GM12878 (cell line): ENCODE measurements around the gene FANCI. TPM values are rescaled to one million over a fixed set of nuclear protein-coding genes. Genes with fewer than 3 reads are reported as not detected.

Source experiments
- ATAC-seq: fragments of 200-7000 bp; cut with Tn5 transposase; 3 replicates; pipeline ENCODE4 v1.9.1; 2020; ENCODE audit warnings: mild to moderate bottlenecking, moderate library complexity
- BruUV-seq: library from RNA; stranded (reverse); fragments of 400-500 nt; replicated peaks from 2 replicates; lab custom pipeline; 2021; lab: Mats Ljungman, UMichigan
- CTCF ChIA-PET: fragments of 300-600 bp; sonication (Branson Sonifier 250); formaldehyde crosslinking; extraction: SDS; loops from one replicate; lab custom pipeline; 2021; ENCODE audit warnings: inconsistent platforms; lab: Yijun Ruan, JAX
- POLR2A ChIA-PET: fragments of 350-600 bp; formaldehyde crosslinking; extraction: SDS; loops from one replicate; lab custom pipeline; 2021; ENCODE audit warnings: inconsistent platforms; lab: Charles Lee
- RAD21 ChIA-PET: fragments of 300-600 bp; sonication (Branson Sonifier 250); formaldehyde crosslinking; loops from one replicate; lab custom pipeline; 2023; ENCODE audit warnings: antibody characterized with exemption; ENCODE audit not compliant: unreplicated experiment; lab: Charles Lee
- SMC1A ChIA-PET: fragments of 300-600 bp; sonication (Branson Sonifier 250); formaldehyde crosslinking; loops from one replicate; lab custom pipeline; 2023; ENCODE audit not compliant: unreplicated experiment, uncharacterized antibody; lab: Charles Lee
- DNase-seq: peaks from one replicate; pipeline ENCODE4 v3.0.0-alpha.2; 2011; ENCODE audit warnings: low read depth, low spot score
- FAIRE-seq: peaks from 3 replicates; lab custom pipeline; 2011; peaks lifted over from hg19 to GRCh38; lab: Jason Lieb, UNC
- H2AFZ ChIP-seq: 2 replicates; pipeline ENCODE4 v1.6.0; 2011; ENCODE audit warnings: low read depth, low read length, control low read depth; ENCODE audit not compliant: control insufficient read depth
- H3K27ac ChIP-seq: 2 replicates; pipeline ENCODE4 v1.5.1; 2011; ENCODE audit warnings: control low read depth; ENCODE audit not compliant: control insufficient read depth, insufficient read depth
- H3K27me3 ChIP-seq, 2 experiments: replicated peaks in 1 of 2; 2 replicates each; pipeline versions ENCODE4 v1.6.0 to v1.6.1; 2011; ENCODE audit warnings: low read length in 1 of 2; ENCODE audit not compliant: control insufficient read depth in 2 of 2, insufficient read depth in 2 of 2
- H3K36me3 ChIP-seq, 2 experiments: 2 replicates each; pipeline ENCODE4 v1.5.1; 2011; ENCODE audit warnings: low read length in 1 of 2; ENCODE audit not compliant: control insufficient read depth in 2 of 2, insufficient read depth in 2 of 2
- H3K4me1 ChIP-seq: 2 replicates; pipeline ENCODE4 v1.6.1; 2011; ENCODE audit warnings: mild to moderate bottlenecking, low read length, moderate library complexity, mixed read lengths; ENCODE audit not compliant: control insufficient read depth, insufficient read depth
- H3K4me2 ChIP-seq: 2 replicates; pipeline ENCODE4 v1.6.0; 2011; ENCODE audit warnings: control low read depth; ENCODE audit not compliant: control insufficient read depth, insufficient read depth
- H3K4me3 ChIP-seq: fragments of 200-600 bp; sonication (generic); 2 replicates; pipeline ENCODE4 v1.5.1; 2016
- H3K79me2 ChIP-seq: 2 replicates; pipeline ENCODE4 v1.6.0; 2011; ENCODE audit warnings: low read length; ENCODE audit not compliant: control insufficient read depth, insufficient read depth
- H3K9ac ChIP-seq: 2 replicates; pipeline ENCODE4 v1.8.0; 2011; ENCODE audit warnings: low read length, control low read depth, mixed read lengths; ENCODE audit not compliant: control insufficient read depth, insufficient read depth
- H3K9me3 ChIP-seq: replicated peaks from 3 replicates; pipeline ENCODE4 v1.5.1; 2011; ENCODE audit warnings: mild to moderate bottlenecking, low read length; ENCODE audit not compliant: control insufficient read depth, insufficient read depth
- H4K20me1 ChIP-seq: 2 replicates; pipeline ENCODE4 v1.6.0; 2011; ENCODE audit not compliant: control insufficient read depth, insufficient read depth
- CEBPZ ChIP-seq: fragments of 150-350 bp; IDR thresholded peaks from 2 replicates; pipeline ENCODE4 v1.6.1; 2016; ENCODE audit warnings: low read depth, low read length
- FOS ChIP-seq: IDR thresholded peaks from 3 replicates; pipeline ENCODE4 v1.6.1; 2011; ENCODE audit warnings: borderline replicate concordance; ENCODE audit not compliant: insufficient read length; ENCODE audit errors: extremely low read depth
- MYC ChIP-seq: IDR thresholded peaks from 2 replicates; pipeline ENCODE4 v1.6.1; 2011; ENCODE audit warnings: mild to moderate bottlenecking, low read length, moderate library complexity, inconsistent platforms; ENCODE audit not compliant: insufficient read depth, insufficient replicate concordance, insufficient read length, severe bottlenecking
- POU2F2 ChIP-seq: IDR thresholded peaks from 3 replicates; pipeline ENCODE4 v1.6.1; 2011; ENCODE audit warnings: low read depth, mild to moderate bottlenecking, low read length, borderline replicate concordance
- SREBF2 ChIP-seq: IDR thresholded peaks from 2 replicates; pipeline ENCODE4 v1.6.1; 2012; ENCODE audit warnings: mild to moderate bottlenecking, low read length
- SRF ChIP-seq, 2 experiments: IDR thresholded peaks; 2 replicates each; pipeline ENCODE4 v1.6.1; 2011; ENCODE audit warnings: low read depth in 2 of 2, low read length in 2 of 2, mild to moderate bottlenecking in 1 of 2, moderate library complexity in 1 of 2
- WGBS: methylation state at CpG from one replicate; pipeline ENCODE4 v1.1.6; 2016; ENCODE audit warnings: low lambda C conversion rate; ENCODE audit not compliant: insufficient replicate concordance, insufficient coverage; ENCODE audit errors: missing lambda C conversion rate; 5-methylcytosine and 5-hydroxymethylcytosine counted together
- in situ Hi-C: fragments of 300-500 bp; cut with MboI; formaldehyde crosslinking; loops from 9 replicates; pipeline ENCODE4 v1.14.3; 2018; ENCODE audit warnings: mixed read lengths
- intact Hi-C: fragments of 100-400 bp; cut with micrococcal nuclease; formaldehyde crosslinking; loops from one replicate; pipeline ENCODE4 v1.14.2; 2022; ENCODE audit not compliant: unreplicated experiment
- polyA plus RNA-seq, 11 experiments: library from polyadenylated mRNA; depleted of rRNA in 4 of 11; unstranded in 6 of 11; stranded (reverse) in 5 of 11; fragments of >200 nt; fragmentation: Nextera tagmentation in 4 of 11; fragmentation: Illumina TruSeq in 1 of 11; extraction: Ambion mirVana in 4 of 11; extraction: Trizol in 1 of 11; gene quantifications; 1 replicate in 1 of 11; 2 replicates in 10 of 11; pipeline versions ENCODE4 v1.2.1 to v1.2.3, GENCODE V29; 2011 to 2016; ENCODE audit warnings: inconsistent platforms in 2 of 11, missing spikeins in 2 of 11, low read depth in 1 of 11
- total RNA-seq, 4 experiments: library from RNA; depleted of rRNA in 3 of 4; stranded (reverse); fragments of >200 nt in 3 of 4; fragmentation: Illumina TruSeq in 1 of 4; extraction: Trizol in 1 of 4; gene quantifications; 2 replicates each; pipeline versions ENCODE4 v1.2.1 to v1.2.3, GENCODE V29; 2013 to 2021
- TF ChIP-seq, protein P1 (sequence below): fragments of 450-650 bp; conservative IDR thresholded peaks from 2 replicates; pipeline ENCODE4 v1.6.1; 2017; ENCODE audit warnings: mild to moderate bottlenecking, moderate library complexity

Gene FANCI
- total and polyA plus RNA-seq, 10 of the 15 experiments (the other 5 are each of a cell fraction or from before 2014, with no cell fraction given) = 38.1 to 129 (median 82.4) TPM

DNA sequence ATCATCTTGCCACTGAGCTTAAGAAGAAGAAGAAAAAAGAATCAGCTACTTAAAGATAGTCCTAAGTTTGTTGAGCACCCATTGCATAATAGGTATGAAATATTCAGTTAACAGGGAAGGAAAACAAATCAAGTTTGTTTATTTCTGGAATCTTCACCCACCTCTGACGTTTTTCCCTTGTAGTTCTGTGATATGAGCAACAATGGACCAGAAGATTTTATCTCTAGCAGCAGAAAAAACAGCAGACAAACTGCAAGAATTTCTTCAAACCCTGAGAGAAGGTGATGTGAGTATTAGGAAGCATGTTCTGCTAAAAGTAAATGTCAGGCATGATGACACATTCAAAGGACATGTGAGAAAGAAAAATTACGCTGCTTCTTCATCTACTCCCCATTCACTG, 3.7 kb downstream of the FANCI start:
- Histone ChIP-seq H3K9me3 (peaks cover 4% of the 10 kb centered on the region; the same call in 1 of the 3 replicates), H3K4me3 (no peak overlapping the region), H3K36me3 (peaks cover 3 to 10% of the 10 kb centered on the region in 2 experiments), H3K27me3 (no peaks in the 10 kb centered on the region), H4K20me1 (no peaks in the 10 kb centered on the region), H3K79me2 (peaks cover 37% of the 10 kb centered on the region), H3K27ac (no peak overlapping the region), H3K9ac (no peak overlapping the region), H3K4me1 (peaks cover 10% of the 10 kb centered on the region; the same call in 1 of the 2 replicates), H3K4me2 (peak overlapping the region; percentile 25; the same call in 1 of the 2 replicates), H2AFZ (no peak overlapping the region)
- ChIA-PET RAD21 (no interaction called here), POLR2A (interaction anchor here (1.5 kb wide), 1 partner anchor 8 kb away, joined by 3 read pairs; no protein-coding TSS in a partner anchor), SMC1A (interaction anchor here (0.5 to 1.4 kb wide), 2 partner anchors 41 to 1788 kb away, joined by 3 to 4 read pairs; no protein-coding TSS in a partner anchor), CTCF (interaction anchor here (1.2 to 5.4 kb wide), 2 partner anchors 41 to 84 kb away, joined by 3 to 42 read pairs; no protein-coding TSS in a partner anchor)
- DNase-seq = no peak
- no TSS peak for BruUV-seq
- 50% methylated on average over 2 of the region's 2 CpGs for WGBS
- ATAC-seq = no peak
- TF ChIP-seq FOS = no peak
- TF ChIP-seq POU2F2 = no peak
- TF ChIP-seq MYC = no peak
- TF ChIP-seq, protein P1, sequence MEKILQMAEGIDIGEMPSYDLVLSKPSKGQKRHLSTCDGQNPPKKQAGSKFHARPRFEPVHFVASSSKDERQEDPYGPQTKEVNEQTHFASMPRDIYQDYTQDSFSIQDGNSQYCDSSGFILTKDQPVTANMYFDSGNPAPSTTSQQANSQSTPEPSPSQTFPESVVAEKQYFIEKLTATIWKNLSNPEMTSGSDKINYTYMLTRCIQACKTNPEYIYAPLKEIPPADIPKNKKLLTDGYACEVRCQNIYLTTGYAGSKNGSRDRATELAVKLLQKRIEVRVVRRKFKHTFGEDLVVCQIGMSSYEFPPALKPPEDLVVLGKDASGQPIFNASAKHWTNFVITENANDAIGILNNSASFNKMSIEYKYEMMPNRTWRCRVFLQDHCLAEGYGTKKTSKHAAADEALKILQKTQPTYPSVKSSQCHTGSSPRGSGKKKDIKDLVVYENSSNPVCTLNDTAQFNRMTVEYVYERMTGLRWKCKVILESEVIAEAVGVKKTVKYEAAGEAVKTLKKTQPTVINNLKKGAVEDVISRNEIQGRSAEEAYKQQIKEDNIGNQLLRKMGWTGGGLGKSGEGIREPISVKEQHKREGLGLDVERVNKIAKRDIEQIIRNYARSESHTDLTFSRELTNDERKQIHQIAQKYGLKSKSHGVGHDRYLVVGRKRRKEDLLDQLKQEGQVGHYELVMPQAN = no peak
- TF ChIP-seq SREBF2 = no peak
- no peak for TF ChIP-seq SRF (IDR thresholded peaks at IDR 0.05; ENCODE audit: low read depth in 2 of 2, low read length in 2 of 2)
- no peak for TF ChIP-seq CEBPZ
- FAIRE-seq = no peak
- in situ Hi-C loops (no loop called here), intact Hi-C loops (no loop called here)
